Rectal smooth muscle tissue (tissue), 1 donor: ENCODE results near the gene DUXB.

Experiments
- H3K27ac ChIP-seq: one replicate; pipeline ENCODE4 v1.7.0; 2013; ENCODE audit warnings: low read depth, low read length, inconsistent platforms
- H3K27me3 ChIP-seq: one replicate; pipeline ENCODE4 v1.7.0; 2013; ENCODE audit warnings: low read length; ENCODE audit not compliant: control insufficient read depth, insufficient read depth
- H3K36me3 ChIP-seq: one replicate; pipeline ENCODE4 v1.7.0; 2013; ENCODE audit warnings: low read length; ENCODE audit not compliant: control insufficient read depth, insufficient read depth
- H3K4me1 ChIP-seq: one replicate; pipeline ENCODE4 v1.7.0; 2013; ENCODE audit warnings: low read length; ENCODE audit not compliant: control insufficient read depth, insufficient read depth
- H3K4me3 ChIP-seq: one replicate; pipeline ENCODE4 v1.7.0; 2013; ENCODE audit warnings: low read length
- H3K9ac ChIP-seq: one replicate; pipeline ENCODE4 v1.7.0; 2013; ENCODE audit warnings: low read length

DUXB gene

DNA sequence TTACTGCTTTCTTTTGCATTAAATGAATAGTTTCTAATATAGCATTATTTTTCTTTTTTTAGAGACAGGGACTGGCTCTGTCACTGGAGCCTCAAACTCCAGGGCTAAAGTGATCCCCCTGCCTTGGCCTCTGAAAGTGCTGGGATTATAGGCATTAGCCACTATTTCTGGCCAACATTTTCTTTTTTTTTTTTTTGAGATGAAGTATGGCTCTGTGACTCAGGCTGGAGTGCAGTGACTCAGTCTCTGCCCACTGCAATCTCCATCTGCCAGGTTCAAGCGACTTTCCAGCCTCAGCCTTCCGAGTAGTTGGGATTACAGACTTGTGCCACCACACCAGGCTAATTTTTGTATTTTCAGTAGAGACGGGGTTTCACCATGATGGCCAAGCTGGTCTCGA, 2.0 kb upstream of the DUXB start:
- Histone ChIP-seq H3K9ac (no peak overlapping the region), H3K4me1 (no peaks in the 10 kb centered on the region)

DNA sequence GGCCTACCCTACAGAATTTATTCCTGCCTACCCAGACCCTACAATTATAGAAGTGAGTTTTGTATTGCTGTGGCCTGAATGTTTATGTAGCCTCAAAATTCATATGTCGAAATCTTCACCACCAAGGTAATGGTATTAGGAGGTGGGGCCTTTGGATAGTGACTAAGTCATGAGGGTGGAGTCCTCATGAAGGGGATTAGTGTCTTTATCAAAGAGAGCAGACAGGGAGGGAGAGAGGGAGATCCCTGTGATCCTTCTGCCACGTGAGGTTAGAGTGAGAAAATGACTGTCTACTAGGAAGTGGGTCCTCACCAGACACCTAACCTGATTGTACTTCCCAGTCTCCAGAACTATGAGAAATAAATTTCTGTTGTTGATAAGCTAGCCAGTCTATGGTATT, 981 bp upstream of the DUXB start:
- Histone ChIP-seq H3K27ac (no peak overlapping the region), H3K4me3 (no peak overlapping the region), H3K9ac (no peak overlapping the region), H3K27me3 (no peaks in the 10 kb centered on the region), H3K36me3 (no peaks in the 10 kb centered on the region), H3K4me1 (no peaks in the 10 kb centered on the region)

More for the DNA sequence above, 2.0 kb upstream of the DUXB start:
- Histone ChIP-seq H3K36me3 (no peaks in the 10 kb centered on the region), H3K27me3 (no peaks in the 10 kb centered on the region), H3K27ac (no peak overlapping the region), H3K4me3 (no peak overlapping the region)

DNA sequence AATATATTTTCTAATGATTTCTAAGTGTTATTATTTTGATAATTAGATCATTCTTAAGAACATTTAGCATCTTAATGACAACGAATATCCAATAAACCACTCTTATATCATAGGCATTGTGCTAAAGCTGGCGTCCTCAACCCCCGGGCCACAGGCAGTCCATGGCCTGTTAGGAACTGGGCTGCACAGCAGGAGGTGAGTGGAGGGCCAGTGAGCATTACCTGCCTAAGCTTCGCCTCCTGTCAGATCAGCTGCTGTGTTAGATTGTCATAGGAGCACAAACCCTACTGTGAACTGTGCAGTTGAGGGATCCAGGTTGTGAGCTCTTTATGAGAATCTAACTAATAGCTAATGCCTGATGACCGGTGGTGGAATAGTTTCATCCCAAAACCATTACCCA, 3.7 kb downstream of the DUXB start:
- Histone ChIP-seq H3K4me3 (no peak overlapping the region), H3K4me1 (no peaks in the 10 kb centered on the region), H3K9ac (no peak overlapping the region), H3K27me3 (no peaks in the 10 kb centered on the region), H3K27ac (no peak overlapping the region), H3K36me3 (no peaks in the 10 kb centered on the region)

DNA sequence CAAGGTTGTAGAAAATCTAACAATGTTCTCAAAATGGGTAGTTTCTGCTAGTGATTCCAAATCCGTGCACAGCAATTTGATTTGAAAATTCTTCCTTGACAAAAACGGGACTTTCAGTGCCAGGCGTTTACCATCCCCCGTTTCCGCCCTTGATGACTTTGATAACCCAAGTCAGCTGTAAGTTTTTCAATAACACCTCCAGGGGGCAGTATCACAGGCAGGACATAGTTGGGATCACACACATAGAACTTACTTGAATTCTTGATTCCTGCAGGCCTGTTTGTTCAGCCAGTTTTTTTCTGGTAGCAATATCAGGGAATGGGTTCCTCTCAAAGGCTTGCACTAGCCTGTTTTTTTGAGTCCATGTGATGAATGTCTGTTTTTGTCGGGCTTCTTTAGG, 5.6 kb downstream of the DUXB start:
- Histone ChIP-seq H3K4me3 (no peak overlapping the region), H3K27ac (no peak overlapping the region), H3K27me3 (no peaks in the 10 kb centered on the region), H3K36me3 (no peaks in the 10 kb centered on the region), H3K4me1 (no peaks in the 10 kb centered on the region), H3K9ac (no peak overlapping the region)

DNA sequence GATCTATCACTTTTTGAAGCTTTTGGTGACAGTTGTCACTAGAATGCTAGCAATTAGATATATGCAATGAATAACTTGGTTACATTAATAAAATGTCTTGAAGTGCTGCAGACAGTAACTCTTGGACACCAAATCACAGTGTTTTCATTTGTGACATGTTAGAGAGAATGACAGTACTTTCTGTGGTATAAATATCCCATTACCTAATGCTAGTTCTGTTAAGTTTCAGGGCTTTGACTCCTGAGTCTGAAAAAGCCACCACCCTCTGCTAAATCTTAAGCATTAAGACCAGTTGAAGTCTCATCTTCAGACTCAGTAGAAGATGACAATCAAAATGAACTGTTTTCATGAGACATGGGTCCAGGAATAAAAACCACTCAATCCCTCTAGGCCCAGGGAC, 13.9 kb downstream of the DUXB start:
- Histone ChIP-seq H3K27me3 (no peaks in the 10 kb centered on the region), H3K9ac (no peak overlapping the region), H3K27ac (no peak overlapping the region), H3K4me1 (no peaks in the 10 kb centered on the region), H3K4me3 (no peak overlapping the region), H3K36me3 (no peaks in the 10 kb centered on the region)

DNA sequence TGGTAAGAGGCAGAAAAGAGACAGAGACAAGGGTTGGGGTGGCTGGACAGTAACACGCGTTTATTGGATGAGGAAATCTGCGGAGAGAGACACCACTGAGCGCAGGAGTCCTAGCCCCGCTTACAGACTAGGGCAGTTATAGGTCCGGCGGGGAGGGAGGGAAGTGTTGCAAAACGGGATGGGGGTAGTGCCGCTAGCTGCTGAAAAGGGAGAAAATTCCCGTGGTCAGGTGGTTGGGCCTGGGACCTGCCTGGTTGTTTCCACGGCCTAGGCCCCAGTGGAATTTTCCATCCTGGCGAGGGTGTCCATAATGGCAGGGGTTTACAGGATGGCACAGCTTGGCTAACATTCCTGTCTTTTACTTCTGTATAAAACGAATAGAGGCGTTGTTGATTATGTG, 19.0 kb downstream of the DUXB start:
- H3K27me3 ChIP-seq = no peaks in the 10 kb centered on the region
- H3K4me3 ChIP-seq = no peak overlapping the region
- H3K9ac ChIP-seq = no peak overlapping the region
- no peak overlapping the region for H3K27ac ChIP-seq
- no peaks in the 10 kb centered on the region for H3K36me3 ChIP-seq
- H3K4me1 ChIP-seq = no peaks in the 10 kb centered on the region

DNA sequence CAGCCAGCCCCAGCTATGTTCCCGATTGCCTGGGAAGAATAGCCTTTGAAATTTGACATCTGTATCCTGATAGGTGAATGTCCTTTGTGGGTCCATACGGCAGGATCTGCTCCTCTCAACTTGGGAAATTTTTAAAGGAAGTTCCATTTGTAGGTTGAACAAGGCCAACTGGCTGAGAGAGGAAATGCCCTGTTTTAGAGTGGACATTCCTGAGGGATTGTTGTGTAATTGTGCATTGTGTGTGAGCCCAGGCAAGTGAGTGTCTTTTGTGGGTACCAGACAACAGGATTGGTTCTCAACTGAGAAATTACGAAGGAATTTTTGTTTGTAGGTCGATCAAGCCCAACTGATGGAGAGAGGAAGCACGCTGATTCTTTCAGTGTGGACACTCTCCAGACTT, 21.9 kb downstream of the DUXB start:
- H3K36me3 ChIP-seq = no peaks in the 10 kb centered on the region
- no peak overlapping the region for H3K4me3 ChIP-seq
- no peak overlapping the region for H3K9ac ChIP-seq
- no peaks in the 10 kb centered on the region for H3K27me3 ChIP-seq
- no peaks in the 10 kb centered on the region for H3K4me1 ChIP-seq
- no peak overlapping the region for H3K27ac ChIP-seq

DNA sequence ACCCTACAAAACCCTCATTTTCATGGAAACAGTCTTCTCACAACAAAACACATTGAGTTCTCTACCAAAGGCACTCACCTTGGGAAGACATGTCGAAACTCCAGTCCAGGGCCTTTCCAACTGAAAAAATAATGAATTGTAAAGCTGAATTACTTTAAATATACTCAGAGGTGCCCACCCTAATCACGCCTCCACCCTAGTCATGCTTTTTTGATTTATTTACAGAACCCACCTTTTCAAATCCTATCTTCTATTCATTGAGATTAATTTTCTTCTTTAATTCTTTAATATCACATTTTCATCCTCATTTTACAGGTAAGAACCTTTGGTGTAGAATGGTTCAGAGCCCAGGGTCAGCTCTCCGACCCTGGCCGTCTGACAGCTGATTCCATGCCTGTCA, 24.4 kb downstream of the DUXB start, which contains the start of gene CPHXL2:
Gene CPHXL2 (minus strand): TSS at position 101 of the 400 bp plus-strand sequence. CDS start 10 bp downstream, at position 91.
- Histone ChIP-seq H3K36me3 (no peaks in the 10 kb centered on the region), H3K4me1 (no peaks in the 10 kb centered on the region), H3K9ac (no peak within 1 kb of the TSS), H3K27ac (no peak within 1 kb of the TSS), H3K4me3 (no peak within 1 kb of the TSS), H3K27me3 (no peaks in the 10 kb centered on the region)

DNA sequence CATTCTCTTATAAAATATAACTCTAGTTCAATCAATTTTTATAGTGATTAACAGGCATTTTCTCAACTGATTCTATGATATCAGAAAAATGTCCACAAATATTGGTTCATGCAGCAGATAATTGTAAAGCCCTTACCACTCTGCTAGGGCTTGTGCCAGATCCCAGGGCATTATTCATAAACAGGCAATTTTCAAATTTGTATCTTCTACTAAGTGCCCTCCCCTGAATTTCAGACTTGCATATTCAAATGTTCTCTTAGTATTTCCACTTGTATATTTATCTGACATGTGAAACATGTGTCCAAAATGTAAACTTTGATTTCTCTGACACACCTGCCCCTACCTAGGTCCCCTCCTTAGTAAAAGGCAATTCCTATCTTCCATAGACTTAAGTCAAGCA, 33.8 kb downstream of the DUXB start:
- H3K27ac ChIP-seq = no peak overlapping the region
- no peaks in the 10 kb centered on the region for H3K4me1 ChIP-seq
- H3K4me3 ChIP-seq = no peak overlapping the region
- H3K27me3 ChIP-seq = no peaks in the 10 kb centered on the region
- H3K36me3 ChIP-seq = no peaks in the 10 kb centered on the region
- H3K9ac ChIP-seq = no peak overlapping the region

DNA sequence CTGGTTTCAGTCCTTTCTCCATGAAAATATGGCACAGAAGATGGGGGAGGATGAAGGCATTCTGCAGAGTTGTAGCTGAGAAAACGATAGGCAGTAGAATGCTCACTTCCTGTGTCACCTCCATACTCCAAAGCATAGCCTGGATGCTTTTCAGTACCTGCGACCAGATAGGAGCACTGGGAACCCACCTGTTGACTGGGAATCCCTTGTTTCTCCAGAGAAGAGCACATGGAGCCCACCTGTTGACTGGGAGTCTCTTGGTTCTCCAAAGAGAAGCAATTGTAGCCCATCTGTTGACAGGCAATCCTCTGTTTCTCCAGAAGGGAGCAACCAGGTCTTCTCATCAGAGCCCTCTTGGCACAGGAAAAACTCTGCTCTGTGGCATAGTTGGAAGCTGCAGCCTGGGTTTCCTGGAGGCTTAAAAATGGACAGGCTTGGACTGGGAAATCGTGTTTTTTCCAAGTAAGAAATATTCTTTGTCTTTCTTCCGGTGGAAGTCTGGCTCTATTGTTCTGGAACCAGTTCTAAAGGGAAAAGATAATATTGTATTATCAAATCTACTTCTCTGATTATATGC, 40.4 kb downstream of the DUXB start:
- no peak overlapping the region for H3K27ac ChIP-seq
- no peak overlapping the region for H3K9ac ChIP-seq
- no peaks in the 10 kb centered on the region for H3K4me1 ChIP-seq
- no peaks in the 10 kb centered on the region for H3K27me3 ChIP-seq
- peaks cover 14% of the 10 kb centered on the region for H3K36me3 ChIP-seq
- H3K4me3 ChIP-seq = no peak overlapping the region

DNA sequence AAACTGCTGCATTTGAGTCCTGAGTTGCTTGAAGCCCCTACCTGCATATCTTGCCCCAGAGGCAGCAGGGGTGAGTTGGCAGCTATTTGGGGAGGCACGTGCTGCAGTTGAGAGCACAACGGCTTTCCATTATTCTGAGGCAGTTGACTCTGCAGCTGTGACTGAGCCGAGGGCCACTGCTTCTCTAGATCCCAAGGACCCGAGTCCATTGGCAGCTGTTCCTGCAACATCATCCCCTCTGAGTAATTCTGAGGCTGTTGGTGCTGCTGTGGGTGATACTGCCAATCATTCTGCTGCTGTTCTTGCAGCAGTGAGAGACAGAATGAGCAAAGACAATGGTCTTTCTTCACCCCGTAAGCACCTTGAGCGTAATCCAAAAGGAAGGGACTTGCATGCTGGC, 40.9 kb downstream of the DUXB start:
- Histone ChIP-seq H3K4me1 (no peaks in the 10 kb centered on the region), H3K27me3 (no peaks in the 10 kb centered on the region), H3K4me3 (no peak overlapping the region), H3K9ac (no peak overlapping the region), H3K36me3 (peaks cover 16% of the 10 kb centered on the region), H3K27ac (no peak overlapping the region)

DNA sequence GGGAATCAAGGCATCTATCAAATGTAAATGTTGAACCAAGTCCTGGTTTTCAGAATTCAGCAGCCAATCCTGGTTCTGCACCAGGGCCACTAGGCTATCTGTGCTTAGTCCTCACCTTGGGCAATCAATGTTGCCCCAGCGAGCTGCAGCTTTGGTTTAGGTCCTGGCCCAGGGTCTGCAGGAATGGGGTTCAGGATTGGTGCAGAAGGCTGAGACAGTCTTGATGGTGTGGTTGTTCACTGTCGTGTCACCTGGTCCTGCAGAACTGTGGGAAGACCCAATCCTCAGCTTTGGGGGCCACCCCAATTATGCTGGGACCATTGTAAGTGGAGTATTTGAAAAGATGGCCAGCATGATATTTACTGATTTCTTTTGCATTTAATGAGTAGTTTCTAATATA, 43.1 kb downstream of the DUXB start:
- no peak overlapping the region for H3K9ac ChIP-seq
- H3K4me3 ChIP-seq = no peak overlapping the region
- H3K36me3 ChIP-seq = peaks cover 20% of the 10 kb centered on the region
- H3K27me3 ChIP-seq = no peaks in the 10 kb centered on the region
- no peak overlapping the region for H3K27ac ChIP-seq
- H3K4me1 ChIP-seq = no peaks in the 10 kb centered on the region

DNA sequence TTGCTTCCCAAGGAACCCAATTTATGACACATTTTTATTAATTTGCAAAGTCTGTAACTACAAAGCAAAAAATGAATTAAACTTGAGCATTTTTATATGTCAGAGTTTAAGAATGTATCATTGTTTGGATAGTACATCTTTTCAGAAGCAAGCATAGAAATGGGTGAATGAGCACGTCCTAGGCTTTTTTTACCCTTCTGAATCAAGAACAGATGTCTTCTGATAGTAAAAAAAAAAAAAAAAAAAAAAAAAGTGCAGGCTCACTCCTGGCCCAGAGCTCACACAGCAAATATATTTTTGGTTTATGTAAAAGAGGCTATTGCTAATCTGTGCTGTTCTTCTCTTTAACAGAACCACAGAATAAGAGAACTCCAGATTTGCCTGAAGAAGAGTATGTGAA, 47.3 kb downstream of the DUXB start:
- no peak overlapping the region for H3K9ac ChIP-seq
- no peaks in the 10 kb centered on the region for H3K27me3 ChIP-seq
- peaks cover 9% of the 10 kb centered on the region for H3K4me1 ChIP-seq
- peaks cover 20% of the 10 kb centered on the region for H3K36me3 ChIP-seq
- H3K27ac ChIP-seq = no peak overlapping the region
- no peak overlapping the region for H3K4me3 ChIP-seq
